GM21367 (cell line): ENCODE data around the gene SIRT3.
A peak's percentile ranks its signal among the peaks of the same experiment; 100 is the strongest.
"Not testable (repeated sequence)": the region's sequence is repeated elsewhere in the genome, so short reads cannot be mapped to it uniquely, and the experiment has no call there.

Source experiments
- ATAC-seq: cut with Tn5 transposase; IDR thresholded peaks from one replicate; pipeline ENCODE4 v1.9.1; 2021; ENCODE audit not compliant: unreplicated experiment

Gene SIRT3

GRCh38 chr11:244376-244775 is 8.2 kb upstream of the SIRT3 start:
- ATAC-seq: no peak

GRCh38 chr11:241634-242033 is 5.5 kb upstream of the SIRT3 start:
- no peak for ATAC-seq

GRCh38 chr11:240315-240714 is 4.2 kb upstream of the SIRT3 start:
- no peak for ATAC-seq

GRCh38 chr11:238346-238745 is 2.2 kb upstream of the SIRT3 start:
- ATAC-seq: not testable (repeated sequence)

GRCh38 chr11:236774-237767 is 929 bp upstream of the SIRT3 start, which contains the start of gene PSMD13:
Gene PSMD13 (plus strand): TSS chr11:236976. CDS start chr11:237050, 74 bp downstream.
- peak; percentile 62 for ATAC-seq

- ATAC-seq: peak; percentile 5
Observed at GRCh38 chr11:235609-235996, 539 bp downstream of the SIRT3 start.

GRCh38 chr11:235180-235579 is 962 bp downstream of the SIRT3 start:
- no peak for ATAC-seq

GRCh38 chr11:232783-233565 is 3.2 kb downstream of the SIRT3 start:
- ATAC-seq: no peak

GRCh38 chr11:230431-230830 is 5.7 kb downstream of the SIRT3 start:
- ATAC-seq: no peak

- ATAC-seq: no peak
Observed at GRCh38 chr11:227824-228379, 8.2 kb downstream of the SIRT3 start.

- no peak for ATAC-seq
Observed at GRCh38 chr11:225734-226453, 10.2 kb downstream of the SIRT3 start.

GRCh38 chr11:224424-224823 is 11.7 kb downstream of the SIRT3 start:
- no peak for ATAC-seq

- ATAC-seq: no peak
Observed at GRCh38 chr11:223884-224283, 12.3 kb downstream of the SIRT3 start.

GRCh38 chr11:223026-223789 is 12.9 kb downstream of the SIRT3 start:
- no peak for ATAC-seq

GRCh38 chr11:221998-222789 is 13.9 kb downstream of the SIRT3 start:
- ATAC-seq: no peak

- no peak for ATAC-seq
Observed at GRCh38 chr11:221539-221938, 14.6 kb downstream of the SIRT3 start.

- not testable (repeated sequence) for ATAC-seq
Observed at GRCh38 chr11:220641-221215, 15.4 kb downstream of the SIRT3 start.

GRCh38 chr11:218815-219593 is 17.1 kb downstream of the SIRT3 start:
- ATAC-seq: no peak
